ENCODE measurements around the gene MRM1. TPM values are rescaled to one million over a fixed set of nuclear protein-coding genes. Genes with fewer than 3 reads are reported as not detected.

Gene MRM1
- total and polyA plus RNA-seq, 9 donors = 2.7 to 8.1 (median 6.6) TPM

DNA sequence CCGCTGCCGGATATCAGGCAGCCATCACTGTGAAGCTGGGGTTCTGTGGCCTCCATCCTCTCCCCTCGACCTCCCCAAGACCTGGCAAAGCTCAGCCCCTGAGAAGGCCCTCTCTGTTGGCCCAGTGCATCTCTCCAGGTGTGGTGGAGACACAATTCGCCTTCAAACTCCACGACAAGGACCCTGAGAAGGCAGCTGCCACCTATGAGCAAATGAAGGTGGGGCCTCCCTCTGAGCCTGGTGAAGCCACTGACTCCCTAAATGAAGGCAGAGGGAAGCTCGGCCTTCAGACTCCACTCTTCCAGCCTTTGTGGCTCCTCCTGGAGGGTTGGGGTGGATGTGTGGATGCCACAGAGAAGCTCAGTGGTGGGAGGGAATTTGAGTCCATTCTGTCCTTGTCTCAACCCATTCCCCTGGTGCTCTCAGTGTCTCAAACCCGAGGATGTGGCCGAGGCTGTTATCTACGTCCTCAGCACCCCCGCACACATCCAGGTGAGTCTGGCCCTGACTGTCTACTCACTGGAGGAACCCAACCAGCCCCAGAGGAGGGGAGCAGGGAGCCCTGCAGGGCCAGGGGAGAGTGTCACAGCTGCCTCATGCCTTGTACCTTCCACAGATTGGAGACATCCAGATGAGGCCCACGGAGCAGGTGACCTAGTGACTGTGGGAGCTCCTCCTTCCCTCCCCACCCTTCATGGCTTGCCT lies 1.7 kb upstream of the MRM1 start:
- intact Hi-C loops (cut with DNase I) = no loop called here
- WGBS, 3 donors = 85 to 90% (median 87%) methylated on average over 11 of the region's 11 CpGs
- no peak for TF ChIP-seq EP300 (IDR thresholded peaks at IDR 0.05)
- TF ChIP-seq, protein P1, sequence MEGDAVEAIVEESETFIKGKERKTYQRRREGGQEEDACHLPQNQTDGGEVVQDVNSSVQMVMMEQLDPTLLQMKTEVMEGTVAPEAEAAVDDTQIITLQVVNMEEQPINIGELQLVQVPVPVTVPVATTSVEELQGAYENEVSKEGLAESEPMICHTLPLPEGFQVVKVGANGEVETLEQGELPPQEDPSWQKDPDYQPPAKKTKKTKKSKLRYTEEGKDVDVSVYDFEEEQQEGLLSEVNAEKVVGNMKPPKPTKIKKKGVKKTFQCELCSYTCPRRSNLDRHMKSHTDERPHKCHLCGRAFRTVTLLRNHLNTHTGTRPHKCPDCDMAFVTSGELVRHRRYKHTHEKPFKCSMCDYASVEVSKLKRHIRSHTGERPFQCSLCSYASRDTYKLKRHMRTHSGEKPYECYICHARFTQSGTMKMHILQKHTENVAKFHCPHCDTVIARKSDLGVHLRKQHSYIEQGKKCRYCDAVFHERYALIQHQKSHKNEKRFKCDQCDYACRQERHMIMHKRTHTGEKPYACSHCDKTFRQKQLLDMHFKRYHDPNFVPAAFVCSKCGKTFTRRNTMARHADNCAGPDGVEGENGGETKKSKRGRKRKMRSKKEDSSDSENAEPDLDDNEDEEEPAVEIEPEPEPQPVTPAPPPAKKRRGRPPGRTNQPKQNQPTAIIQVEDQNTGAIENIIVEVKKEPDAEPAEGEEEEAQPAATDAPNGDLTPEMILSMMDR (IDR thresholded peaks at IDR 0.05) = no peak
- TF ChIP-seq POLR2A (IDR thresholded peaks at IDR 0.05) = no peak
- no peak for DNase-seq
- no peaks in the 10 kb centered on the region for H3K9me3 ChIP-seq
- no peaks in the 10 kb centered on the region for H3K27me3 ChIP-seq
- peaks cover 5% of the 10 kb centered on the region for H3K4me1 ChIP-seq (ENCODE audit: insufficient read depth)
- H3K4me3 ChIP-seq = no peak overlapping the region
- H3K36me3 ChIP-seq = no peaks in the 10 kb centered on the region
- H3K27ac ChIP-seq = no peak overlapping the region

DNA sequence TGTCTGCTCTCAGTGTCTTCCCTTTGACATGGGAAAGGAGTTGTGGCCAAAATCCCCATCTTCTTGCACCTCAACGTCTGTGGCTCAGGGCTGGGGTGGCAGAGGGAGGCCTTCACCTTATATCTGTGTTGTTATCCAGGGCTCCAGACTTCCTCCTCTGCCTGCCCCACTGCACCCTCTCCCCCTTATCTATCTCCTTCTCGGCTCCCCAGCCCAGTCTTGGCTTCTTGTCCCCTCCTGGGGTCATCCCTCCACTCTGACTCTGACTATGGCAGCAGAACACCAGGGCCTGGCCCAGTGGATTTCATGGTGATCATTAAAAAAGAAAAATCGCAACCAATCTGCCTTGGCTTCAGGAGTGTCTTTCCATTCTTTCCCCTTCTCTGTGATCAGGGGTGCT lies 918 bp upstream of the MRM1 start:
- DNase-seq = no peak
- Histone ChIP-seq H3K27me3 (no peaks in the 10 kb centered on the region), H3K9me3 (no peaks in the 10 kb centered on the region), H3K4me3 (no peak overlapping the region), H3K4me1 (ENCODE audit: insufficient read depth) (peaks cover 5% of the 10 kb centered on the region), H3K36me3 (no peaks in the 10 kb centered on the region), H3K27ac (peak overlapping the region in 1 of 2 donors; percentile 43)
- intact Hi-C loops (cut with DNase I) = no loop called here
- 59 to 72% (median 66%) methylated on average over 3 of the region's 3 CpGs for WGBS, 3 donors
- TF ChIP-seq POLR2A (IDR thresholded peaks at IDR 0.05) (no peak), EP300 (IDR thresholded peaks at IDR 0.05) (no peak)
- TF ChIP-seq, protein P1 (IDR thresholded peaks at IDR 0.05) = no peak

DNA sequence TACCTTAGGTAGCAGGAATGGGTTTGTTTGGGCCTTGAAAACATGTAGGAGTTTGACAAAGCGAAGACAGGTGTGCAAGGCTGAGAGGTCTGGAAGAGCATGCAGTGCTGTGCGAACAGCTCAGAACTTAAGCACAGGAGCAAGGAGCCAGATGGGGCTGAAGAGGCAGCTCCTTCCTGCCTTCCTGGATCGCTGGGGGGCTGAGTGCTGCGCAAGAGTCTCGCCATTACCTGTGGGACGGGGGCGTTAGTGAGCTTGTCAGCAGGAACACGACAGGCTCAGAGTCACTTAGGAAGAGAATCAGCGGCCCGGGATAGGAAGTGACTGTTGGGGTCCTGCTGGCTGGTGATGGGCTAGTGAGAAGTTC lies 464 bp upstream of the MRM1 start:
- peaks cover 5% of the 10 kb centered on the region for H3K4me1 ChIP-seq (ENCODE audit: insufficient read depth)
- TF ChIP-seq POLR2A (IDR thresholded peaks at IDR 0.05) (no peak), EP300 (IDR thresholded peaks at IDR 0.05) (no peak)
- TF ChIP-seq, protein P1 (IDR thresholded peaks at IDR 0.05) = no peak
- peak overlapping the region; percentile 12 to 43 for H3K27ac ChIP-seq
- peak overlapping the region; percentile 80 for H3K4me3 ChIP-seq
- intact Hi-C loops (cut with DNase I) = no loop called here
- no peaks in the 10 kb centered on the region for H3K27me3 ChIP-seq
- no peaks in the 10 kb centered on the region for H3K9me3 ChIP-seq
- peak in 1 of 5 donors; percentile 22 for DNase-seq
- H3K36me3 ChIP-seq = no peaks in the 10 kb centered on the region
- 6 to 9% (median 8%) methylated on average over 10 of the region's 10 CpGs for WGBS, 3 donors

DNA sequence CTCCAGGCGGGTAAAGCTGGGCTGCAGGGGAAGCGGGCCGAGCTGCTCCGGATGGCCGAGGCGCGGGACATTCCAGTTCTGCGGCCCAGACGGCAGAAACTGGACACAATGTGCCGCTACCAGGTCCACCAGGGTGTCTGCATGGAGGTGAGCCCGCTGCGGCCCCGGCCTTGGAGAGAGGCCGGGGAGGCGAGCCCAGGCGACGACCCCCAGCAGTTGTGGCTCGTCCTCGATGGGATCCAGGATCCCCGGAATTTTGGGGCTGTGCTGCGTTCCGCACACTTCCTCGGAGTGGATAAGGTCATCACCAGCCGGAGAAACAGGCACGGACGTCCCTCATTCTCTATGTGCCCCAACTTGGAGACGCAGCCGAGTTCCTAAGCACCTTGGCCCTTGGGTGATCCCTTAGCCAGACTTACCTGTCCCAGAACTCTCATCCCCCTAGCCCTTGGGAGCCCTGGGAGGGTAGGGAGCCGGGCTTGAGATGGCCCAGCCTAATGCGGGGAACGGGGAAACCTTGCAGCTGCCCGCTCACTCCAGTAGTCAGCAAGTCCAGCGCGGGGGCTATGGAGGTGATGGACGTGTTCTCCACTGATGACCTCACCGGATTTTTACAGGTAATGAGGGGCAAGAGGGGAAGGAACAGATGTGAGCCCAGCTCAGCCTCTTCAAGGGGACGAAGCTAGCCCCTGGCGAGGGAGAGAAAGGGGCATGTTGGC lies 806 bp downstream of the MRM1 start:
- WGBS, 3 donors = 1 to 3% (median 2%) methylated on average over 25 to 38 of the region's 38 CpGs

More for the DNA sequence above, 806 bp downstream of the MRM1 start:
- Histone ChIP-seq H3K4me1 (ENCODE audit: insufficient read depth) (peaks cover 5% of the 10 kb centered on the region), H3K4me3 (peak overlapping the region; percentile 80), H3K27me3 (no peaks in the 10 kb centered on the region), H3K27ac (peak overlapping the region in 1 of 2 donors; percentile 43), H3K36me3 (no peaks in the 10 kb centered on the region), H3K9me3 (no peaks in the 10 kb centered on the region)
- intact Hi-C loops (cut with DNase I) = no loop called here
- TF ChIP-seq EP300 (IDR thresholded peaks at IDR 0.05) = no peak
- TF ChIP-seq POLR2A (IDR thresholded peaks at IDR 0.05) = no peak
- TF ChIP-seq, protein P1 (IDR thresholded peaks at IDR 0.05) = no peak
- no peak for DNase-seq

Data from ovary (tissue), 9 donors.